GM12864 (cell line): ENCODE measurements around the gene NRN1.
"Not testable (repeated sequence)": the region's sequence is repeated elsewhere in the genome, so short reads cannot be mapped to it uniquely, and the experiment has no call there.

Source experiments
- DNase-seq: peaks from one replicate; pipeline ENCODE4 v3.0.0-alpha.2; 2011; ENCODE audit warnings: low read depth
- H3K4me3 ChIP-seq: 2 replicates; pipeline ENCODE4 v1.5.1; 2011; ENCODE audit warnings: mild to moderate bottlenecking, low read depth, low read length, control low read depth
- CTCF ChIP-seq: IDR thresholded peaks from 2 replicates; pipeline ENCODE4 v1.5.1; 2011; ENCODE audit warnings: low read depth, mild to moderate bottlenecking, moderate library complexity, low read length, control low read depth, inconsistent platforms; ENCODE audit errors: missing control alignments

NRN1 gene

DNA sequence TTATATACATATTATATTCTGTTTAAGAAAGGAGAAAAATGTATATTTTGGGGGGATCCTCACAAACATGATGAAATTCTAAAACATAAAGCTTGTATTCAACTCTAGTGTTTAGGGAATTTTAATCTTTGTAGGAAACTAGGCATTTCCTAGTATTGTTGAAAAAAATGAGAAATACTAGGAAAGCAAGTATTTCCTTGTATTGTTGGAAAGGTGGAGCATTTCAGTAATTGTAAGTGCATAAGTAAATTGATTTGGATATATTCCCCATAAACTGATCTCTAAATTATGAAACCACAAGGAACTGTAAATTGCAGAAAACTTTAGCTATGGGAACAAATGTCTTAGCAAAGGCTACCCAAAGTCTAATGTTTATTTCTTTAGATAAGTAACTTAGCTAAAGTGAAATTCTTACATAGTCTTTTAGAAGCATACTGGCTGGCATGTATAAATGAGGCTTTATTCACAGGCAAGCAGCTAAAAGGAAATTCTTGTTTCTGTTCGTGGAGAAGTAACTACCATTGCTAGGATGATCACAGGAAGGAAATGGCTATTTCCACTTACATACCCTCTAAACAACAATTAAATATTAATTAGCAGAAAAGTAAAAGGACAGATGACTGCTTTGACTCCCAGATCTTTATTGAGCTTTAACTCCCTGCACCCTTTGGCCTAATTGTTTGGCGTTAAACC, 19.9 kb upstream of the NRN1 start:
- no peak for TF ChIP-seq CTCF
- no peak for DNase-seq
- H3K4me3 ChIP-seq, result no peak overlapping the region

GRCh38 chr6:6025736-6026135, 19.0 kb upstream of the NRN1 start:
- TF ChIP-seq CTCF, result no peak
- DNase-seq, result no peak
- no peak overlapping the region for H3K4me3 ChIP-seq

DNA sequence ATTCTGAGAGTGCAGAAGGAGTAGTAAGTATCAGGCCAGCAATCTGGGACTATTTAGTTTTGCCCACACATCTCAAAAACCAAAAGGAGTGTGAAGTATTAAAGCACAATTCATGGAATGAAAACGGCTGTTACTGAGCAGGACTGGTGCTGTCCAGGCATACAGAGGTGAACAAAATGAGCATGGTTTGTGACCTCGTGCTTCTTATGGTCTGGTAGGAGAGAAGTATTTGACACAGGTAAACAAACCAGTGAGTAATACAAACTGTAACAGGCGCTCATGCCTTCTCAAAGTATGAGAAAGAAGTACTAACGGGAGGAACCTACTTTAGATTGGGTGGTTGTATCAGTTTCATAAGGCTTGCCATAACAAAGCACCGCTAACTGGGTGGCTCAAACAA, 17.5 kb upstream of the NRN1 start:
- H3K4me3 ChIP-seq, result no peak overlapping the region
- DNase-seq, result no peak
- TF ChIP-seq CTCF, result no peak

DNA sequence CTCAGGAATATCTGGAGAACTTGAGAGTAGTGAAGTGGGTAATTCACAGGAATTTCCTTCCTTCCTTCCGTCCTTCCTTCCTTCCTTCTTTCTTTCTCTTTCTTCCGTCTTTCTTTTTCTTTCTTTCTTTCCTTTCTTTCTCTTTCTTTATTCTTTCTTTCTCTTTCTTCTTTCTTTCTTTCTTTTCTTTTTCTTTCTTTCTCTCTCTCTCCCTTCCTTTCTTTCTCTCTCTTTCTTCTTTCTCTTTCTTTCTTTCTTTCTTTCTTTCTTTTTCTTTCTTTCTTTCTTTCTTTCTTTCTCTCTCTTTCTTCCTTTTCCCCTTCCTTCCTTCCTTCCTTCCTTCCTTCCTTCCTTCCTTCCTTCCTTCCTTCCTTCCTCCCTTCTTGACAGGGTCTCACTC, 16.1 kb upstream of the NRN1 start:
- H3K4me3 ChIP-seq, DNase-seq: not testable (repeated sequence)

DNA sequence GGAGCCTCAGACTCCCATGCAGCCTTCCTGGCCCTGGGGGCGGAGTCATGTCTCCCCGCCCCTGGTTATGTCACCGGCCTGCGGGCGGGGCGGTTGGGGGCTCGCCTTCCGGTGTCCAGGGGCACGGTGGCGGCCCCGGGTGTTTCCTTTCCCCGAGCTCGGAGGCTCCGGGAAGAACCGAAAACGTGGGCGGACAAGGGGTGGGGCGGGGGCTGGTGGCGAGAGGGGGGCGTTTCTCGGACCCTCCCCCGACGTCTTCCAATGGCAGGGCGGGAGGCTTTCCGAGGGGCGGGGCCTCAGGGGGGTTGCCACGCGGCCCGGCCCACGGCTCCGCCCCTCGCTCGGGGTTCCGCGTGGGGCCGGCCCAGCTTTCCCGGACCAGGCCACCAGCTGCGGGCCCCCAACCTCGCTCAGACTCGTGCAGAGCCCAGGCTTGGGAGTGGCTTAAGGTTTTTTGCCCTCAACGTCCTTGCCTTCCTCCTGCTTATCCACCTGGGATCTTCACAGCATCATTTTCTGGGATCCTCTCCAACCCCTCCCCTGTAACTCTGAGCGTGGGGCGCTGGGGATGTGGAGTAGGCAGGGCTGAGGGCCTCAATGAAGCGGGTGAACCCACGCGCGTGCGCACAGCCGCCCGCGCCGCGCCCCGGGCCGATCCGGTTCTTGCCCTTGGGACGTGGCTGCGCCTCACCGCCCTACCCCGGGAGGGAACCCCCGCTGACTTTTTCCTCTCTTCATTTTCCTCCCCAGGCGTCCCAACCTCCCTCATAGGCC, 2.1 kb upstream of the NRN1 start:
- peak overlapping the region; percentile 60 for H3K4me3 ChIP-seq
- TF ChIP-seq CTCF, result no peak
- peak; percentile 36 for DNase-seq

DNA sequence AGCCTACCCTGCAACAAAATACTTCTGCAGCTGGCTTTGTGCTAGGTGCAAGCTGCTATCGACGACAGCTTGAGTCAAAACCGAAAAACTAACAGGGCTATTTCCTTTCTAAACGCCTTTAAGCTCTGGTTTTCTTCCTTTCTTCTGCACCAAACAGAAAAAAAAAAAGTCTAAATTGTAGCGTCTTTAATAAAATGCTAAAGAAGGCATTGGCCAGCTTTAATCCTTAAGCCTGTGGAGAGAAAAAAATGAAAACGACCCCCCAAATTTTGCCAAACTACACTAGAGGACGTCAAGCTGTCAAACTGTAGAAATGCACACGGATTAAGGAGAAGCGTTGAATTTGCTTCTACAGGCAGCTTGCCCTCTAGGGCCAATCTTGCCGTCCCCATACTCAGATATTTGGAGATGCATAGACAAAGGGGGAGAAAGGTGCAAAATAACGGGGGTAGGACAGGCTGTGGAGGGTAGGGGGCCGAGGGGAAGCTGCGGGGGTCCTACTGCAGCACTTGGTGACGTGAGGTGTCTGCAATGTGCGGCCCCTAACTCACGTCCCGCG, 1.4 kb upstream of the NRN1 start:
- DNase-seq, result no peak
- no peak for TF ChIP-seq CTCF
- H3K4me3 ChIP-seq, result peak overlapping the region; percentile 60

GRCh38 chr6:6007366-6008088, 802 bp upstream of the NRN1 start:
- no peak for DNase-seq

More at GRCh38 chr6:6007366-6008088, 802 bp upstream of the NRN1 start:
- H3K4me3 ChIP-seq, result peak overlapping the region; percentile 60
- TF ChIP-seq CTCF, result peak; percentile 35
